Keratinocyte (primary cell): ENCODE data around the gene LVRN. TPM values are rescaled to one million over a fixed set of nuclear protein-coding genes. Genes with fewer than 3 reads are reported as not detected.

ENCODE experiments used
- DNase-seq: peaks from one replicate; pipeline ENCODE4 v3.0.0-alpha.2; 2011; ENCODE audit warnings: low read depth, missing footprints, low spot score
- FAIRE-seq: peaks from 2 replicates; lab custom pipeline; 2011; peaks lifted over from hg19 to GRCh38; lab: Jason Lieb, UNC
- H2AFZ ChIP-seq: 2 replicates; pipeline ENCODE4 v1.6.0; 2012; ENCODE audit warnings: low read length, control low read depth, inconsistent platforms; ENCODE audit not compliant: control insufficient read depth
- H3K27ac ChIP-seq: 2 replicates; pipeline ENCODE4 v1.5.1; 2011; ENCODE audit warnings: low read length; ENCODE audit not compliant: control insufficient read depth, insufficient read depth
- H3K27me3 ChIP-seq: 3 replicates; pipeline ENCODE4 v1.6.0; 2011; ENCODE audit warnings: low read length; ENCODE audit not compliant: control insufficient read depth, insufficient read depth; ENCODE audit errors: extremely low read depth
- H3K36me3 ChIP-seq, 2 experiments: 2 replicates in 1 of 2; 3 replicates in 1 of 2; pipeline ENCODE4 v1.5.1; 2011; ENCODE audit warnings: low read length in 2 of 2, mild to moderate bottlenecking in 1 of 2; ENCODE audit not compliant: control insufficient read depth in 2 of 2, insufficient read depth in 2 of 2; ENCODE audit errors: extremely low read depth in 1 of 2
- H3K4me1 ChIP-seq: 3 replicates; pipeline ENCODE4 v1.5.1; 2011; ENCODE audit warnings: low read length; ENCODE audit not compliant: control insufficient read depth, insufficient read depth; ENCODE audit errors: extremely low read depth
- H3K4me2 ChIP-seq: 3 replicates; pipeline ENCODE4 v1.6.0; 2011; ENCODE audit warnings: low read depth, low read length; ENCODE audit not compliant: control insufficient read depth, insufficient read depth; ENCODE audit errors: extremely low read depth
- H3K4me3 ChIP-seq, 3 experiments: fragments of 200-600 bp in 1 of 3; sonication (generic) in 1 of 3; 2 replicates in 2 of 3; 3 replicates in 1 of 3; pipeline ENCODE4 v1.5.1; 2011 to 2016; ENCODE audit warnings: low read length in 3 of 3, mild to moderate bottlenecking in 3 of 3, control low read depth in 2 of 3, inconsistent platforms in 1 of 3, low read depth in 1 of 3, mixed read lengths in 1 of 3, mixed run types in 1 of 3, moderate library complexity in 1 of 3; ENCODE audit not compliant: control insufficient read depth in 2 of 3, insufficient read depth in 2 of 3; ENCODE audit errors: extremely low read depth in 1 of 3
- H3K79me2 ChIP-seq: 2 replicates; pipeline ENCODE4 v1.6.0; 2012; ENCODE audit warnings: low read length; ENCODE audit not compliant: control insufficient read depth, insufficient read depth
- H3K9ac ChIP-seq: 3 replicates; pipeline ENCODE4 v1.6.0; 2011; ENCODE audit warnings: low read length; ENCODE audit not compliant: control insufficient read depth, insufficient read depth; ENCODE audit errors: extremely low read depth
- H3K9me1 ChIP-seq: 3 replicates; pipeline ENCODE4 v1.6.0; 2011; ENCODE audit warnings: low read length; ENCODE audit not compliant: control insufficient read depth, insufficient read depth; ENCODE audit errors: extremely low read depth
- H3K9me3 ChIP-seq: 2 replicates; pipeline ENCODE4 v1.5.1; 2012; ENCODE audit warnings: low read depth, low read length; ENCODE audit not compliant: control insufficient read depth
- H4K20me1 ChIP-seq: 3 replicates; pipeline ENCODE4 v1.6.0; 2011; ENCODE audit warnings: low read length; ENCODE audit not compliant: control insufficient read depth, insufficient read depth; ENCODE audit errors: extremely low read depth
- EZH2 ChIP-seq: IDR thresholded peaks from one replicate; pipeline ENCODE4 v1.6.1; 2012; ENCODE audit warnings: inconsistent platforms, mild to moderate bottlenecking, low read length, moderate library complexity
- dilution Hi-C: fragments of 300-500 bp; cut with MboI; formaldehyde crosslinking; loops from one replicate; pipeline ENCODE4 v1.7.0; 2020; ENCODE audit warnings: low sequenced_read_pairs; ENCODE audit not compliant: extremely low pct_ligation_motif_present
- polyA plus RNA-seq, 5 experiments: library from polyadenylated mRNA; depleted of rRNA in 3 of 5; stranded (reverse) in 3 of 5; stranded (forward) in 1 of 5; unstranded in 1 of 5; fragments of >200 nt; gene quantifications; 1 replicate in 1 of 5; 2 replicates in 3 of 5; 3 replicates in 1 of 5; pipeline versions ENCODE4 v1.2.1 to v1.2.3, GENCODE V29; 2011 to 2012; ENCODE audit warnings: missing spikeins in 2 of 5, low read depth in 1 of 5, low replicate concordance in 1 of 5
- TF ChIP-seq, protein P1 (sequence below), 3 experiments: IDR thresholded peaks in 1 of 3; conservative IDR thresholded peaks in 1 of 3; optimal IDR thresholded peaks in 1 of 3; 2 replicates in 2 of 3; 3 replicates in 1 of 3; pipeline versions ENCODE3 to v1.5.1; 2011; ENCODE audit warnings: low read length in 3 of 3, mild to moderate bottlenecking in 3 of 3, moderate library complexity in 2 of 3, control low read depth in 1 of 3, inconsistent platforms in 1 of 3; ENCODE audit not compliant: insufficient read depth in 2 of 3; ENCODE audit errors: extremely low read depth in 1 of 3

The LVRN gene
- polyA plus RNA-seq, 1 donor (not counting 4 experiments of a cell fraction or from before 2014, with no cell fraction given) = 0.08 TPM

DNA sequence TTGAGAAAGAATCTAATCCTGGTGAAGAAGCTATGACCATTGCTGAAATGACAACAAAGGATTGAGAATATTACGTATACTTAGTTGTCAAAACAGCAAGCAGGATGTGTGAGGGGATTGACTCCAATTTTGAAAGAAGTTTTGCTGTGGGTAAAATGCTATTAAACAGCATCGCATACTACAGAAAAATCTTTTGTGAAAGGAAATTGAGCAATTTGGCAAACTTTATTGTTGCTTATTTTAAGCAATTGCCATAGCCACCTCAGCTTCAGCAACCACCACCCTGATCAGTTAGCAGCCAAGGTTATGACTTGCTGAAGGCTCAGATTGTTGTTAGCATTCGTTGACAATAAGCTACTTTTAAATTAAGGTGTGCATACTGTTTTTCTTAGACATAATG lies 47.5 kb downstream of the LVRN start:
- Histone ChIP-seq H3K27me3 (no peaks in the 10 kb centered on the region), H4K20me1 (no peaks in the 10 kb centered on the region), H3K27ac (no peak overlapping the region), H3K4me2 (no peak overlapping the region), H3K4me3 (no peak overlapping the region), H3K9me1 (no peaks in the 10 kb centered on the region), H3K9me3 (no peaks in the 10 kb centered on the region), H2AFZ (no peak overlapping the region), H3K36me3 (no peaks in the 10 kb centered on the region), H3K4me1 (no peaks in the 10 kb centered on the region), H3K9ac (no peak overlapping the region), H3K79me2 (no peaks in the 10 kb centered on the region)
- dilution Hi-C loops = no loop called here
- DNase-seq (no peak), FAIRE-seq (no peak)
- TF ChIP-seq, protein P1, sequence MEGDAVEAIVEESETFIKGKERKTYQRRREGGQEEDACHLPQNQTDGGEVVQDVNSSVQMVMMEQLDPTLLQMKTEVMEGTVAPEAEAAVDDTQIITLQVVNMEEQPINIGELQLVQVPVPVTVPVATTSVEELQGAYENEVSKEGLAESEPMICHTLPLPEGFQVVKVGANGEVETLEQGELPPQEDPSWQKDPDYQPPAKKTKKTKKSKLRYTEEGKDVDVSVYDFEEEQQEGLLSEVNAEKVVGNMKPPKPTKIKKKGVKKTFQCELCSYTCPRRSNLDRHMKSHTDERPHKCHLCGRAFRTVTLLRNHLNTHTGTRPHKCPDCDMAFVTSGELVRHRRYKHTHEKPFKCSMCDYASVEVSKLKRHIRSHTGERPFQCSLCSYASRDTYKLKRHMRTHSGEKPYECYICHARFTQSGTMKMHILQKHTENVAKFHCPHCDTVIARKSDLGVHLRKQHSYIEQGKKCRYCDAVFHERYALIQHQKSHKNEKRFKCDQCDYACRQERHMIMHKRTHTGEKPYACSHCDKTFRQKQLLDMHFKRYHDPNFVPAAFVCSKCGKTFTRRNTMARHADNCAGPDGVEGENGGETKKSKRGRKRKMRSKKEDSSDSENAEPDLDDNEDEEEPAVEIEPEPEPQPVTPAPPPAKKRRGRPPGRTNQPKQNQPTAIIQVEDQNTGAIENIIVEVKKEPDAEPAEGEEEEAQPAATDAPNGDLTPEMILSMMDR (optimal IDR thresholded peaks at IDR 0.05 in 1 of 3, IDR thresholded peaks at IDR 0.05 in 1 of 3, conservative IDR thresholded peaks at IDR 0.05 in 1 of 3; ENCODE audit: extremely low read depth in 1 of 3, insufficient read depth in 2 of 3, low read length in 3 of 3) = no peak
- TF ChIP-seq EZH2 = no peak

DNA sequence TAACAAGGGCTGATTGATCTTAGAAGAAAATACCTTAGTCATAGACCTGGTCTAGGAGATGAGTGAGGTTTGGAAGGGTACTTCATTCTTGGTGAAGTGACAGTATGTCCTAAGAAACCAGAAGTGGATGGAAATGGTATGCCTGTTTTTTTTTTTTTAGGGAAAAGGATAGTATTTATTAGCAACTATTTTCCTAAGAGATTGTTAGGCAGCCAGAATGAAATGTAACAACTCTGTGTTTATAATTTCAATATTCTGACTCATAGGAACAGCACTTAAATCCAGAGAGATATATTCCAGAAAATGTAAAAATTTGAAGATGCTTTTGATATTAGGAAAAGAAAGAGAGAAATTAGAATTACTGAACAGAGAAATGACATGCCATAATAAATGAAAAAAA lies 48.8 kb downstream of the LVRN start:
- Histone ChIP-seq H3K79me2 (no peaks in the 10 kb centered on the region), H3K9me1 (no peaks in the 10 kb centered on the region), H3K36me3 (no peaks in the 10 kb centered on the region), H3K27ac (no peak overlapping the region), H3K4me3 (no peak overlapping the region), H3K9me3 (no peaks in the 10 kb centered on the region), H3K4me2 (no peak overlapping the region), H2AFZ (no peak overlapping the region), H4K20me1 (no peaks in the 10 kb centered on the region), H3K4me1 (no peaks in the 10 kb centered on the region), H3K27me3 (no peaks in the 10 kb centered on the region), H3K9ac (no peak overlapping the region)
- FAIRE-seq (no peak), DNase-seq (no peak)
- TF ChIP-seq, protein P1 (optimal IDR thresholded peaks at IDR 0.05 in 1 of 3, IDR thresholded peaks at IDR 0.05 in 1 of 3, conservative IDR thresholded peaks at IDR 0.05 in 1 of 3; ENCODE audit: extremely low read depth in 1 of 3, insufficient read depth in 2 of 3, low read length in 3 of 3) = no peak
- TF ChIP-seq EZH2 = no peak
- dilution Hi-C loops = no loop called here
